Activated B cell treated with CpG ODN at 0.5 μM for 24 hours (primary cell): Measurements from ENCODE around the gene NEBL. TPM values are rescaled to one million over a fixed set of nuclear protein-coding genes. Genes with fewer than 3 reads are reported as not detected.

Experiments used
- ATAC-seq: fragments of 200-7000 bp; cut with Tn5 transposase; one replicate; pipeline ENCODE4 v1.10.0; 2021; ENCODE audit warnings: low read depth, mild to moderate bottlenecking, moderate library complexity
- CTCF ChIA-PET: fragments of 350-600 bp; sonication (Branson Sonifier 250); formaldehyde crosslinking; loops from one replicate; lab custom pipeline; 2021; ENCODE audit warnings: antibody characterized with exemption; lab: Charles Lee
- POLR2A ChIA-PET: fragments of 350-600 bp; sonication (Branson Sonifier 250); formaldehyde crosslinking; loops from one replicate; lab custom pipeline; 2021; ENCODE audit warnings: antibody characterized with exemption; lab: Charles Lee
- DNase-seq: peaks from one replicate; pipeline ENCODE4 v3.0.0; 2022
- H3K27ac Mint-ChIP-seq: one replicate; pipeline ENCODE4 v1.8.0; 2020; ENCODE audit warnings: mixed read lengths
- H3K27me3 Mint-ChIP-seq: one replicate; pipeline ENCODE4 v1.8.0; 2021; ENCODE audit warnings: mixed read lengths
- H3K36me3 Mint-ChIP-seq: one replicate; pipeline ENCODE4 v1.8.0; 2021; ENCODE audit warnings: low read depth, mixed read lengths
- H3K4me1 Mint-ChIP-seq: one replicate; pipeline ENCODE4 v1.8.0; 2021; ENCODE audit warnings: mixed read lengths
- H3K4me3 Mint-ChIP-seq: one replicate; pipeline ENCODE4 v1.8.0; 2020; ENCODE audit warnings: mild to moderate bottlenecking, mixed read lengths
- H3K9me3 Mint-ChIP-seq: one replicate; pipeline ENCODE4 v1.8.0; 2020; ENCODE audit warnings: mixed read lengths
- CTCF ChIP-seq: fragments of 200-600 bp; IDR thresholded peaks from one replicate; pipeline ENCODE4 v1.8.0; 2022; ENCODE audit warnings: antibody characterized with exemption, mild to moderate bottlenecking
- intact Hi-C: fragments of 100-400 bp; cut with micrococcal nuclease; formaldehyde crosslinking; loops from one replicate; pipeline ENCODE4 v1.15.1; 2024
- total RNA-seq: library from RNA; stranded (reverse); gene quantifications from 2 replicates; pipeline ENCODE4 v1.2.3, GENCODE V29; 2022

Gene NEBL
- total RNA-seq, 1 donor from 2014 or later, result not detected

DNA sequence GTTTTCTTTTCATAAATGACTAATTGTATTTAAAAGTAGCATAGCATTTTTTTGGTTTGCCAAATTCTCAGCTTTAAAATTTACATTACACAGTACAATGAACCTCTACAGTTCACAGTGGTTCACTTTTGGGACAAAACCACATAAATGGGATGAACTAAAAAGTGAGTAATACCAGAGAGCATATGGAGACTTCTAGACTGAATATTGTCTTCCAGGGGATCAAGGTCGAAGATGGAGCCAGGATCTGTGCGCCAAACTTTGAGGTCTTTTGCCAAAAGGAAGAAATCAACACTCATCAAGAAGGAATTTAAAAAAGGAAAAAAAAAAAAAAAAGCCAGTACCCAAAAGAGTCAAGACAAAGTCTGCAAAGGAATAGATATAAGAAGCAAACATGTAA is 87.5 kb downstream of the NEBL start:
- intact Hi-C loops, result no loop called here
- CTCF ChIA-PET, result no interaction called here
- Mint-ChIP-seq H3K9me3 (no peaks in the 10 kb centered on the region), H3K4me3 (no peak overlapping the region), H3K27ac (no peak overlapping the region), H3K4me1 (no peaks in the 10 kb centered on the region), H3K27me3 (no peaks in the 10 kb centered on the region), H3K36me3 (no peaks in the 10 kb centered on the region)
- POLR2A ChIA-PET, result no interaction called here
- no peak for ATAC-seq
- DNase-seq, result no peak
- TF ChIP-seq CTCF, result no peak

DNA sequence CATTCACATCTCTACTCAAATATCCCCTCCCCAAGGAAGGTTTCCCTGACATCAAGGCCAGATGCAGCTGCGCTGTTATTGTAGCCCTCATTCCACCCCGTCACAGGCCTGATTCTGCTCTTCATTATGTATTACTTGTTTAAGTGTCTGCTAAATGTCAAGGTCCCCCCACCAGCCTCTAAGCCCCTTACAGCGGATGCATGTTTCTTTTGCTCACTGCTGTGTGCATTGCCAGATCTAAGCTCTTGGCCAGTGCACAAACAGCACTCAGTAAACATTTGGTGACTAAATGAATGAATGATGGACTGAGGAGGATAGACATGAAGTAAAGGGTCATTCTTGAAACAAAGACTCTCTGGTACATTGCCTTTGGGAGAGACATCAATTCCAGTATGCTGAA is 90.6 kb downstream of the NEBL start:
- Mint-ChIP-seq H3K4me1 (no peaks in the 10 kb centered on the region), H3K9me3 (no peaks in the 10 kb centered on the region), H3K4me3 (no peak overlapping the region), H3K27ac (no peak overlapping the region), H3K27me3 (no peaks in the 10 kb centered on the region), H3K36me3 (no peaks in the 10 kb centered on the region)
- TF ChIP-seq CTCF, result no peak
- intact Hi-C loops, result no loop called here
- POLR2A ChIA-PET, result no interaction called here
- DNase-seq, result no peak
- ATAC-seq, result no peak
- CTCF ChIA-PET, result no interaction called here

DNA sequence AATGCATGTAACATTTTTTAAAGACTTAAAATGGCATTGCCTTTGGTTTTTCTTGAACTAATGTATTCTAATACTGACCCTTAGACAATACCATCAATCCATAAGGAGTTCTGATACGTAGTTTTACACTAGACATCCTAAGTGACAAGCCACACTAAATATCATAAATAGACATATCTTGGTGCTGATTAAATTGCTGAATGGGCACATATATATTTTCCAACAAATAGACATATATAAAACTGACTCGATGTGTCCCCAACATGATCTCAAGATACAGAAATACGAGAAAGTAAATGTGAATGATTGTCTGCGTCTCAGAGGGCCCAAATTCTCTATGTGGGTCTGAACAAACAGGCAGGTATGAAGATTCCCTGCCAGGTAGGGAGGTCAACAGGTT is 99.8 kb downstream of the NEBL start:
- TF ChIP-seq CTCF, result no peak
- ATAC-seq (no peak), DNase-seq (no peak)
- no peaks in the 10 kb centered on the region for H3K36me3 Mint-ChIP-seq
- ChIA-PET CTCF (no interaction called here), POLR2A (no interaction called here)
- H3K27ac Mint-ChIP-seq, result no peak overlapping the region
- H3K4me1 Mint-ChIP-seq, result no peaks in the 10 kb centered on the region
- H3K4me3 Mint-ChIP-seq, result no peak overlapping the region
- intact Hi-C loops, result no loop called here
- no peaks in the 10 kb centered on the region for H3K27me3 Mint-ChIP-seq
- H3K9me3 Mint-ChIP-seq, result no peaks in the 10 kb centered on the region

- no peak for TF ChIP-seq CTCF
- Mint-ChIP-seq H3K27me3 (no peaks in the 10 kb centered on the region), H3K4me1 (no peaks in the 10 kb centered on the region), H3K9me3 (no peaks in the 10 kb centered on the region), H3K27ac (no peak overlapping the region), H3K4me3 (no peak overlapping the region), H3K36me3 (no peaks in the 10 kb centered on the region)
- intact Hi-C loops, result no loop called here
- DNase-seq (no peak), ATAC-seq (no peak)
- ChIA-PET CTCF (no interaction called here), POLR2A (no interaction called here)
These were observed 101.7 kb downstream of the NEBL start for GRCh38 chr10:20795391-20795790.

- Mint-ChIP-seq H3K4me3 (no peak overlapping the region), H3K27ac (no peak overlapping the region), H3K4me1 (no peaks in the 10 kb centered on the region), H3K9me3 (peaks cover 2% of the 10 kb centered on the region), H3K27me3 (no peaks in the 10 kb centered on the region), H3K36me3 (no peaks in the 10 kb centered on the region)
- no peak for ATAC-seq
- no peak for DNase-seq
- intact Hi-C loops, result no loop called here
- CTCF ChIA-PET, result no interaction called here
- no peak for TF ChIP-seq CTCF
- POLR2A ChIA-PET, result no interaction called here
These were observed 111.9 kb downstream of the NEBL start for GRCh38 chr10:20785174-20785573.
